ENCODE data around the gene FRAT2.

DNA sequence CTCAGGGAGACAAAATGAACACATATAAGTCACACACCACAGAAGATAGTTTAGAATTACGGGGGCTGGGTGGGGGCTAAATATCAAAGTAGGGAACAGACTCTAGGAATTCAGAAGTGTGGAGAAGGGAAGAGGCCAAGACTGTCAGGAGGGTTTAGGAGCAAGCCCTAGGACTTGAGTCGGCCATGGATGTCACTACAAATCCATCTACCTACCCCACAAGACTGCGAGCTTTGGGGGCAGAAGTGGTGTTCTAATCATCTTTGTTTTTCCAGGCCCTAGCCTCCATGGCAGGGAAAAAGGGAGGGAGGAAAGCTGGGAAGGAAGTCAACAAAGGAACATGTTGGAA, 36.3 kb downstream of the FRAT2 start:
- TF ChIP-seq, protein P1, sequence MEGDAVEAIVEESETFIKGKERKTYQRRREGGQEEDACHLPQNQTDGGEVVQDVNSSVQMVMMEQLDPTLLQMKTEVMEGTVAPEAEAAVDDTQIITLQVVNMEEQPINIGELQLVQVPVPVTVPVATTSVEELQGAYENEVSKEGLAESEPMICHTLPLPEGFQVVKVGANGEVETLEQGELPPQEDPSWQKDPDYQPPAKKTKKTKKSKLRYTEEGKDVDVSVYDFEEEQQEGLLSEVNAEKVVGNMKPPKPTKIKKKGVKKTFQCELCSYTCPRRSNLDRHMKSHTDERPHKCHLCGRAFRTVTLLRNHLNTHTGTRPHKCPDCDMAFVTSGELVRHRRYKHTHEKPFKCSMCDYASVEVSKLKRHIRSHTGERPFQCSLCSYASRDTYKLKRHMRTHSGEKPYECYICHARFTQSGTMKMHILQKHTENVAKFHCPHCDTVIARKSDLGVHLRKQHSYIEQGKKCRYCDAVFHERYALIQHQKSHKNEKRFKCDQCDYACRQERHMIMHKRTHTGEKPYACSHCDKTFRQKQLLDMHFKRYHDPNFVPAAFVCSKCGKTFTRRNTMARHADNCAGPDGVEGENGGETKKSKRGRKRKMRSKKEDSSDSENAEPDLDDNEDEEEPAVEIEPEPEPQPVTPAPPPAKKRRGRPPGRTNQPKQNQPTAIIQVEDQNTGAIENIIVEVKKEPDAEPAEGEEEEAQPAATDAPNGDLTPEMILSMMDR (IDR thresholded peaks at IDR 0.05): no peak
- TF ChIP-seq EZH2phosphoT487 (IDR thresholded peaks at IDR 0.05): no peak
- no peak for TF ChIP-seq EZH2 (IDR thresholded peaks at IDR 0.05)
